Epithelial cell of esophagus (primary cell): ENCODE data around the gene AFAP1L2.
A peak's percentile ranks its signal among the peaks of the same experiment; 100 is the strongest.

Experiments used
- DNase-seq: peaks from one replicate; pipeline ENCODE4 v3.0.0; 2010; ENCODE audit warnings: low read depth
- H3K4me3 ChIP-seq: 2 replicates; pipeline ENCODE4 v1.5.1; 2011; ENCODE audit warnings: mild to moderate bottlenecking, low read length, control low read depth
- TF ChIP-seq, protein P1 (sequence below): IDR thresholded peaks from 2 replicates; pipeline ENCODE4 v1.5.1; 2011; ENCODE audit warnings: low read depth, mild to moderate bottlenecking, low read length, control low read depth, inconsistent platforms; ENCODE audit not compliant: insufficient read depth; ENCODE audit errors: missing control alignments

The AFAP1L2 gene

DNA sequence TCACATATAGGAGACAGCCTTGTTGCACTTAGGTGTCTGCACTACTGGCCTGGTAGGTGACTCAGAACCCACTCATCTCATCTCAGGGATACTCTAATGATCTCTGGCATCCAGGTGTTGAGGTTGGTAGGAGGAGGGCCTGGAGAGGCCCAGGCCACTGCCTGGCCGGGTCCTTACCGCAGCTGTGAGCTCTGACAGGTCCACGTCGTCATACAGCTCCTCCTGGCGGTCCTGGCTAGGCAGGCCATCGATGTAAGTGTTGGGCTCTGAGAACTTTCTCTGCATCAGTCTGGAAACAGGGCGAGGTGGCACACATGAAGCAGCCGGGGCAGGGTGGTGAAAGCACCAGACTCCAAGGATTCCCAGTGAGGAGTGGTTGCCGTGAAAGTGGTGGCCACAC, 103.1 kb downstream of the AFAP1L2 start:
- TF ChIP-seq, protein P1, sequence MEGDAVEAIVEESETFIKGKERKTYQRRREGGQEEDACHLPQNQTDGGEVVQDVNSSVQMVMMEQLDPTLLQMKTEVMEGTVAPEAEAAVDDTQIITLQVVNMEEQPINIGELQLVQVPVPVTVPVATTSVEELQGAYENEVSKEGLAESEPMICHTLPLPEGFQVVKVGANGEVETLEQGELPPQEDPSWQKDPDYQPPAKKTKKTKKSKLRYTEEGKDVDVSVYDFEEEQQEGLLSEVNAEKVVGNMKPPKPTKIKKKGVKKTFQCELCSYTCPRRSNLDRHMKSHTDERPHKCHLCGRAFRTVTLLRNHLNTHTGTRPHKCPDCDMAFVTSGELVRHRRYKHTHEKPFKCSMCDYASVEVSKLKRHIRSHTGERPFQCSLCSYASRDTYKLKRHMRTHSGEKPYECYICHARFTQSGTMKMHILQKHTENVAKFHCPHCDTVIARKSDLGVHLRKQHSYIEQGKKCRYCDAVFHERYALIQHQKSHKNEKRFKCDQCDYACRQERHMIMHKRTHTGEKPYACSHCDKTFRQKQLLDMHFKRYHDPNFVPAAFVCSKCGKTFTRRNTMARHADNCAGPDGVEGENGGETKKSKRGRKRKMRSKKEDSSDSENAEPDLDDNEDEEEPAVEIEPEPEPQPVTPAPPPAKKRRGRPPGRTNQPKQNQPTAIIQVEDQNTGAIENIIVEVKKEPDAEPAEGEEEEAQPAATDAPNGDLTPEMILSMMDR = peak; percentile 38
- peak; percentile 89 for DNase-seq
- H3K4me3 ChIP-seq = no peak overlapping the region

GRCh38 chr10:114300036-114300645, 104.2 kb downstream of the AFAP1L2 start:
- TF ChIP-seq, protein P1 = no peak
- H3K4me3 ChIP-seq = no peak overlapping the region
- DNase-seq = no peak

- TF ChIP-seq, protein P1 = no peak
- no peak for DNase-seq
- no peak overlapping the region for H3K4me3 ChIP-seq
Observed at GRCh38 chr10:114297136-114297705, 107.1 kb downstream of the AFAP1L2 start.

DNA sequence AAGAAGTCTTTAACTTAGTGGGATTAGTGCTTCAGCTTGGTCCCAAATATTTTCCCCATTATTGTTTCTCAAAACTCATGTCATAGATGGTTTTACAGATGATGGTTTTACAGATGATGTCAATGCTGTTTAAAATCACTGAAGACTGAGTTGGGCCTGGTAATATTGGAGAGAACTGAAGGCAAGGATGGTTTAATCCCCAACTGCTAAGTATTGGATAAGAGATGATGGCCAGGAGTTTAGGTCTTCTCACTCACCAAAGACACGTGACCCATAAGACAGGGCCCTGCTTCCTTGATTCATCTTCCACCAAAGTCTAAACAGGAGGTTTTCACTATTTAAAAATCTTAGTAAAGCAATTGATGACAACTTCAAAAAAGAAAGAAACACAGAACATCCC, 108.9 kb downstream of the AFAP1L2 start:
- H3K4me3 ChIP-seq = no peak overlapping the region
- DNase-seq = no peak
- TF ChIP-seq, protein P1 = no peak

GRCh38 chr10:114294549-114294948, 109.8 kb downstream of the AFAP1L2 start:
- TF ChIP-seq, protein P1 = no peak
- H3K4me3 ChIP-seq = no peak overlapping the region

GRCh38 chr10:114293075-114293474, 111.2 kb downstream of the AFAP1L2 start:
- TF ChIP-seq, protein P1 = no peak
- DNase-seq = no peak
- H3K4me3 ChIP-seq = no peak overlapping the region

More at GRCh38 chr10:114294549-114294948, 109.8 kb downstream of the AFAP1L2 start:
- no peak for DNase-seq

- no peak overlapping the region for H3K4me3 ChIP-seq
- TF ChIP-seq, protein P1 = no peak
- DNase-seq = no peak
Observed at GRCh38 chr10:114291516-114291915, 112.8 kb downstream of the AFAP1L2 start.
